GM19099 (cell line): ENCODE measurements around the gene AKAP7.

Experiments used
- POLR2A ChIP-seq: IDR thresholded peaks from 3 replicates; pipeline ENCODE4 v1.6.1; 2011; ENCODE audit warnings: low read depth; ENCODE audit not compliant: insufficient read length; ENCODE audit errors: extremely low read depth

The AKAP7 gene

GRCh38 chr6:131258010-131258652 is 122.9 kb downstream of the AKAP7 start:
- no peak for TF ChIP-seq POLR2A

GRCh38 chr6:131258816-131259476 is 123.7 kb downstream of the AKAP7 start:
- TF ChIP-seq POLR2A = no peak

- TF ChIP-seq POLR2A = no peak
These were observed 126.8 kb downstream of the AKAP7 start for GRCh38 chr6:131262060-131262459.

GRCh38 chr6:131265939-131266338 is 130.7 kb downstream of the AKAP7 start:
- no peak for TF ChIP-seq POLR2A

GRCh38 chr6:131268303-131268702 is 133.0 kb downstream of the AKAP7 start:
- no peak for TF ChIP-seq POLR2A

- TF ChIP-seq POLR2A = no peak
These were observed 134.5 kb downstream of the AKAP7 start for GRCh38 chr6:131269565-131270391.

GRCh38 chr6:131270534-131270933 is 135.3 kb downstream of the AKAP7 start:
- no peak for TF ChIP-seq POLR2A

- no peak for TF ChIP-seq POLR2A
These were observed 140.0 kb downstream of the AKAP7 start for GRCh38 chr6:131275273-131275672.

- no peak for TF ChIP-seq POLR2A
These were observed 142.3 kb downstream of the AKAP7 start for GRCh38 chr6:131277591-131277990.

- no peak for TF ChIP-seq POLR2A
These were observed 146.4 kb downstream of the AKAP7 start for GRCh38 chr6:131281471-131282270.

GRCh38 chr6:131282365-131282764 is 147.1 kb downstream of the AKAP7 start:
- TF ChIP-seq POLR2A = no peak

- TF ChIP-seq POLR2A = no peak
These were observed 148.4 kb downstream of the AKAP7 start for GRCh38 chr6:131283466-131284175.

GRCh38 chr6:131285548-131285947 is 150.3 kb downstream of the AKAP7 start:
- no peak for TF ChIP-seq POLR2A

- TF ChIP-seq POLR2A = no peak
These were observed 151.3 kb downstream of the AKAP7 start for GRCh38 chr6:131286469-131287040.
